AG08396 (cell line): ENCODE measurements around the gene RAB19.

Experiments
- DNase-seq: peaks from one replicate; pipeline ENCODE4 v3.0.0; 2012; ENCODE audit warnings: low spot score, mixed read lengths

The RAB19 gene

GRCh38 chr7:140403878-140404564 lies at the start of gene RAB19:
RAB19 (plus strand) TSS chr7:140404058; CDS start chr7:140407647, 3,589 bp downstream.
- DNase-seq: no peak

- no peak for DNase-seq
These were observed 45.8 kb upstream of the RAB19 start for GRCh38 chr7:140358024-140358411.

GRCh38 chr7:140358412-140359051 lies 45.3 kb upstream of the RAB19 start:
- no peak for DNase-seq

GRCh38 chr7:140360697-140361229 lies 43.1 kb upstream of the RAB19 start:
- no peak for DNase-seq

- DNase-seq: no peak
These were observed 39.0 kb upstream of the RAB19 start for GRCh38 chr7:140364819-140365218.

GRCh38 chr7:140367528-140367927 lies 36.3 kb upstream of the RAB19 start:
- no peak for DNase-seq

- no peak for DNase-seq
These were observed 34.6 kb upstream of the RAB19 start for GRCh38 chr7:140369294-140369693.

GRCh38 chr7:140375323-140375722 lies 28.5 kb upstream of the RAB19 start:
- no peak for DNase-seq

- no peak for DNase-seq
These were observed 27.7 kb upstream of the RAB19 start for GRCh38 chr7:140375892-140376730.

- no peak for DNase-seq
These were observed 19.7 kb upstream of the RAB19 start for GRCh38 chr7:140383954-140384713.

- no peak for DNase-seq
These were observed 18.8 kb upstream of the RAB19 start for GRCh38 chr7:140384894-140385545.

GRCh38 chr7:140389445-140389844 lies 14.4 kb upstream of the RAB19 start:
- no peak for DNase-seq

GRCh38 chr7:140390034-140390433 lies 13.8 kb upstream of the RAB19 start:
- no peak for DNase-seq

- no peak for DNase-seq
These were observed 13.2 kb upstream of the RAB19 start for GRCh38 chr7:140390466-140391190.

- DNase-seq: no peak
These were observed 12.2 kb upstream of the RAB19 start for GRCh38 chr7:140391634-140392033.

GRCh38 chr7:140393756-140394306 lies 10.0 kb upstream of the RAB19 start:
- DNase-seq: no peak

- peak; percentile 97 for DNase-seq
These were observed 5.8 kb upstream of the RAB19 start, which contains the start of gene SLC37A3 for GRCh38 chr7:140397784-140398750. SLC37A3 (minus strand) TSS chr7:140398530; CDS start chr7:140382526, 16,004 bp downstream.

- no peak for DNase-seq
These were observed 5.0 kb upstream of the RAB19 start for GRCh38 chr7:140398821-140399220.

- DNase-seq: no peak
These were observed 3.5 kb upstream of the RAB19 start for GRCh38 chr7:140400381-140400780.
